Testis (tissue), 3 donors: ENCODE data around the gene HOXD13. TPM values are rescaled to one million over a fixed set of nuclear protein-coding genes. Genes with fewer than 3 reads are reported as not detected.

Experiments
- DNase-seq: peaks from one replicate; pipeline ENCODE4 v3.0.0-alpha.2; 2019
- H3K27ac ChIP-seq, 2 donors: fragments of 200-600 bp; sonication (generic); one replicate each; pipeline ENCODE4 v1.5.1; 2019
- H3K27me3 ChIP-seq: fragments of 200-600 bp; sonication (generic); one replicate; pipeline ENCODE4 v1.5.1; 2019
- H3K36me3 ChIP-seq: fragments of 200-600 bp; sonication (generic); one replicate; pipeline ENCODE4 v1.5.1; 2017; ENCODE audit warnings: low read depth; ENCODE audit errors: missing control alignments
- H3K4me1 ChIP-seq: fragments of 200-600 bp; sonication (generic); one replicate; pipeline ENCODE4 v1.5.1; 2019
- H3K4me3 ChIP-seq, 2 donors: fragments of 200-600 bp; sonication (generic); one replicate each; pipeline ENCODE4 v1.5.1; 2017 to 2019
- H3K9me3 ChIP-seq: fragments of 200-600 bp; sonication (generic); one replicate; pipeline ENCODE4 v1.5.1; 2017
- POLR2A ChIP-seq: fragments of 450-650 bp; IDR thresholded peaks from one replicate; pipeline ENCODE4 v1.6.1; 2017; ENCODE audit warnings: antibody characterized with exemption, mild to moderate bottlenecking, moderate library complexity
- WGBS, 2 donors: methylation state at CpG; one replicate each; pipeline ENCODE4 v1.1.5; 2018; 5-methylcytosine and 5-hydroxymethylcytosine counted together
- intact Hi-C: fragments of 100-400 bp; cut with DNase I; formaldehyde crosslinking; loops from one replicate; pipeline ENCODE4 v1.15.1; 2023; ENCODE audit warnings: low total_unique reads
- polyA plus RNA-seq: library from polyadenylated mRNA; stranded (reverse); fragments of 350-450 nt; fragmentation: Illumina TruSeq; extraction: RNeasy Lipid Tissue Mini Kit (QIAGEN cat#74804); gene quantifications from one replicate; pipeline ENCODE4 v1.2.3, GENCODE V29; 2014; ENCODE audit warnings: low read depth, low replicate concordance; ENCODE audit not compliant: insufficient read depth
- total RNA-seq, 2 donors: library from RNA; depleted of rRNA; stranded (reverse); fragments of >200 nt; gene quantifications; one replicate each; pipeline ENCODE4 v1.2.3, GENCODE V29; 2016
- TF ChIP-seq, protein P1 (sequence below), 3 experiments: fragments of 450-650 bp in 2 of 3; fragments of 200-600 bp in 1 of 3; sonication (generic) in 1 of 3; IDR thresholded peaks; one replicate each; pipeline ENCODE4 v1.5.1; 2016 to 2019; ENCODE audit warnings: antibody characterized with exemption in 3 of 3, mild to moderate bottlenecking in 2 of 3, moderate library complexity in 1 of 3

The HOXD13 gene
- total and polyA plus RNA-seq, 3 donors from 2014 or later, result 0.31 to 0.36 TPM; not detected in 1

DNA sequence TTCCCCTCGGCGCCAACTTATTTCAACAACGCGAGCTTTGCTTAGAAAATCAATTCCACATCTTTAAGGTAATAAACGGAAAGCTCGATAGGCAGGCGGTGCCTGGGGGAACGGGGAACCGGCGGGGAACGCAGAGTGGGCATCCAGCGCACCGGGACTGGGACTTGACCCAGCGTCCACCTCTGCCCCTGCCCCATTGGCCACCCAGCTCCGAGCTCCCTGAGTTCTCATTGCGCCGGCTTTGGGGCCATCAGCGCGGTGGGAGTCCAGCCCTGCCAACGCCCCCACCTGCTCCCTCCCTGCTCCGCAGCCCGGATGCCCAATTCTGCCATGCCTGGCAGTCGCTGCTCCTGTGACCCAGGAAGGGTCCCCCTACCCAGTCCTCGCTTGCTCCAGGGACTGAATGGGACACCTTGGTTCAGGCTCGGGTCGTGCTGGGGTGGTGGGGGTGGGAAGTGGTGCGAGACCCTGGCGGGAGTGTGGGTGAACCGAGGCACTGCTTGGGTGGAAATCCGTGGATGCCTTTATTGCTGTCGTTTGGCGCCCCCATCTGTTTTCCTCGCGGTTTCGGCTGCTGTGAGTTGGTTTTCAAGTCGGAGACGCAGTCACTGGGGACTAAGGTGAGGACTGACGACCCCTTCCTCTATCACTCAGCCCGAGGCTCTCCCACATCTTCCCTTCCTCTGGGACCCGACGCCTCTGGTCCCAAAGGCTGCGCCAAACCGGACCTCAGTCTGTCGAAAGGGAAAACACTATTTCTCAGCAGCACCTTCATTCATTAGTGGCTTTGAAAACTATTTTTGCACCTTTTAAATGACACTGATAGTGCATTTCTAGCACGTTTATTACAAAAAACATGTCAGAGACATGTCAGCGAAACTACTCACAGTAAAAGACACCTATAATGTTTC, 6.4 kb upstream of the HOXD13 start:
- Histone ChIP-seq H3K4me1 (peaks cover 11% of the 10 kb centered on the region), H3K27ac (no peak overlapping the region), H3K27me3 (no peaks in the 10 kb centered on the region), H3K4me3 (no peak overlapping the region), H3K36me3 (no peaks in the 10 kb centered on the region), H3K9me3 (no peaks in the 10 kb centered on the region)
- intact Hi-C loops, result loop anchor here (10.0 kb wide), 1 partner anchor 401 kb away; no protein-coding TSS in a partner anchor
- DNase-seq, result peak; percentile 78
- 5% methylated on average over 21 to 44 of the region's 46 CpGs for WGBS, 2 donors
- TF ChIP-seq POLR2A, result no peak
- TF ChIP-seq, protein P1, sequence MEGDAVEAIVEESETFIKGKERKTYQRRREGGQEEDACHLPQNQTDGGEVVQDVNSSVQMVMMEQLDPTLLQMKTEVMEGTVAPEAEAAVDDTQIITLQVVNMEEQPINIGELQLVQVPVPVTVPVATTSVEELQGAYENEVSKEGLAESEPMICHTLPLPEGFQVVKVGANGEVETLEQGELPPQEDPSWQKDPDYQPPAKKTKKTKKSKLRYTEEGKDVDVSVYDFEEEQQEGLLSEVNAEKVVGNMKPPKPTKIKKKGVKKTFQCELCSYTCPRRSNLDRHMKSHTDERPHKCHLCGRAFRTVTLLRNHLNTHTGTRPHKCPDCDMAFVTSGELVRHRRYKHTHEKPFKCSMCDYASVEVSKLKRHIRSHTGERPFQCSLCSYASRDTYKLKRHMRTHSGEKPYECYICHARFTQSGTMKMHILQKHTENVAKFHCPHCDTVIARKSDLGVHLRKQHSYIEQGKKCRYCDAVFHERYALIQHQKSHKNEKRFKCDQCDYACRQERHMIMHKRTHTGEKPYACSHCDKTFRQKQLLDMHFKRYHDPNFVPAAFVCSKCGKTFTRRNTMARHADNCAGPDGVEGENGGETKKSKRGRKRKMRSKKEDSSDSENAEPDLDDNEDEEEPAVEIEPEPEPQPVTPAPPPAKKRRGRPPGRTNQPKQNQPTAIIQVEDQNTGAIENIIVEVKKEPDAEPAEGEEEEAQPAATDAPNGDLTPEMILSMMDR (IDR thresholded peaks at IDR 0.05), result no peak

DNA sequence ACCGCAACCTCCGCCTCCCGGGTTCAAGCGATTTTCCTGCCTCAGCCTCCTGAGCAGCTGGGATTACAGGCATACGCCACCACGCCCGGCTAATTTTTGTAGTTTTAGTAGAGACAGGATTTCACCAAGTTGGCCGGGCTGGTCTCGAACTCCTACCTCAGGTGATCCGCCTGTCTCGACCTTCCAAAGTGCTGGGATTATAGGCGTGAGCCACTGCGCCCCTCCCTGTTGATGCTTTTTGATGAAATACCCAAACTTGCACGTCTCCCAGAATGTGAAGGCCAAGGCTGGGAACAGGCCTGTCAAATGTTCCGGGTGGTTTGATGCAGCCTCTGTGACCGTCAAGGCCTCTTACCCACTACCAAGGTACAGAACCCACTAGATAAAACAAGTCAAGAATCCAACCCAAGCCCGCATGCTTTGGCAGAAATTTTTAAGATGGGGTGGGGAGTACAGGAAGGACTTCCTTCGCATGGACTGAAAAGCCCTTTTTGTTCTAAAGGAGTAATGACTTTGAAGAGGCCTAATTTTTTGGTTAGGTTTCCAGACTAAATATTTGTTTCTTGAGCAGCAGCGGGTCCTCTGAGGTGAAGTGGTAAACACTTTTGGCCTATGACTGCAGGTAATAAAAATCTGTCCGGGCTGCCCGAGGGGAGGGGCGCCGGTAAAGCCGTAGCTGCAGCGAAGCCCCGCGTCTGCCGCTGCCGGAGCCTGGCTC, 5.0 kb upstream of the HOXD13 start:
- Histone ChIP-seq H3K36me3 (no peaks in the 10 kb centered on the region), H3K4me3 (no peak overlapping the region), H3K27ac (no peak overlapping the region), H3K27me3 (no peaks in the 10 kb centered on the region), H3K9me3 (no peaks in the 10 kb centered on the region), H3K4me1 (peaks cover 11% of the 10 kb centered on the region)
- WGBS, 2 donors, result 41 to 44% methylated on average over 26 to 29 of the region's 29 CpGs
- DNase-seq, result no peak
- intact Hi-C loops, result loop anchor here (10.0 kb wide), 1 partner anchor 403 kb away; no protein-coding TSS in a partner anchor
- TF ChIP-seq POLR2A, result no peak
- TF ChIP-seq, protein P1 (IDR thresholded peaks at IDR 0.05), result no peak

DNA sequence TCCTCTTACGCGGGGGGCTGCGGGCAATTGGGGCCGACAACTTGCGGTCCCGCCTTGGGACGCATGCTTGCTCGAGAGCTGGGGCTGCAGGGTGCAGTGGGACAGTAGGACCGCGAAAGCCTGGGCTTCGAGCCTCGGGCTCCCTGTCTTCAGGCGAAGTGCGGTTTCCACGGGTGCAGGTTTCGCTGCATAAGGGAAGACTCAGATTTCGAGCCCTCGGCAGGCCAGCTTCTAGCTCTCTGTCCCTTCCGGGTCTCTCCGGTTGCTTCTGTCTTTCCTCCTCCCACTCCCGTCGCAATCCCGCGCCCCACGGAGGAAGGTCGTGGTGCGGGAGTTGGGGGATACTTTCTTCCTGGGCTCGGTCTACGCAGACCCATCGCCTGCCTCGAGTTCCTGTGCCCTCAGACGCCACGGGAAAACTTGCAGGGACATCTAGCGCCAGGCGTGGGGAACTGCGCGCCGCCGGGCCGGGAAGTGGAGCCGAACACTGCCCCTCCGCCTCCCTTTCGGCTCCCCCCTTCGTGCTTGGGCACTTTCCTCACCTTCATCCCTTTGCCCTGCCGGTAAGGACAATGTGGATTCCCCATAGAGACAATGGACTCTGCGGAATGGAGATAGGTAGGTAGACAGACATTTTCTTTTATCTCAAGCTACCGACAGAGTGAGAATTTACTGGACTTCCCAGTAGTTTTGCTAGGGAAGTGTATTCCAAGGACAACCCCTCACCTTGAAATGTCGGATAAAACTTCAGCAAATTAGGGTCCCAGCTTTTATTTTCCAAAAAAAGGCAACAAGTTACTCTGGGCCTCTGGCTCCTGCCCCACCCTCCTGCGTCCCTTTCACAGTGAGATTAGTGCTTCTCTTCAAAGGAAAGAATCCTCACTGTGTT, 4.2 kb upstream of the HOXD13 start:
- intact Hi-C loops, result loop anchor here (10.0 kb wide), 1 partner anchor 403 kb away; no protein-coding TSS in a partner anchor
- no peaks in the 10 kb centered on the region for H3K27me3 ChIP-seq
- no peaks in the 10 kb centered on the region for H3K9me3 ChIP-seq
- peak; percentile 75 for DNase-seq
- TF ChIP-seq POLR2A, result no peak
- TF ChIP-seq, protein P1 (IDR thresholded peaks at IDR 0.05), result peak; percentile 24 to 81 (median 61)
- H3K4me3 ChIP-seq, result no peak overlapping the region
- H3K36me3 ChIP-seq, result no peaks in the 10 kb centered on the region
- 7 to 16% methylated on average over 26 to 49 of the region's 49 CpGs for WGBS, 2 donors
- H3K27ac ChIP-seq, result no peak overlapping the region
- peaks cover 11% of the 10 kb centered on the region for H3K4me1 ChIP-seq

DNA sequence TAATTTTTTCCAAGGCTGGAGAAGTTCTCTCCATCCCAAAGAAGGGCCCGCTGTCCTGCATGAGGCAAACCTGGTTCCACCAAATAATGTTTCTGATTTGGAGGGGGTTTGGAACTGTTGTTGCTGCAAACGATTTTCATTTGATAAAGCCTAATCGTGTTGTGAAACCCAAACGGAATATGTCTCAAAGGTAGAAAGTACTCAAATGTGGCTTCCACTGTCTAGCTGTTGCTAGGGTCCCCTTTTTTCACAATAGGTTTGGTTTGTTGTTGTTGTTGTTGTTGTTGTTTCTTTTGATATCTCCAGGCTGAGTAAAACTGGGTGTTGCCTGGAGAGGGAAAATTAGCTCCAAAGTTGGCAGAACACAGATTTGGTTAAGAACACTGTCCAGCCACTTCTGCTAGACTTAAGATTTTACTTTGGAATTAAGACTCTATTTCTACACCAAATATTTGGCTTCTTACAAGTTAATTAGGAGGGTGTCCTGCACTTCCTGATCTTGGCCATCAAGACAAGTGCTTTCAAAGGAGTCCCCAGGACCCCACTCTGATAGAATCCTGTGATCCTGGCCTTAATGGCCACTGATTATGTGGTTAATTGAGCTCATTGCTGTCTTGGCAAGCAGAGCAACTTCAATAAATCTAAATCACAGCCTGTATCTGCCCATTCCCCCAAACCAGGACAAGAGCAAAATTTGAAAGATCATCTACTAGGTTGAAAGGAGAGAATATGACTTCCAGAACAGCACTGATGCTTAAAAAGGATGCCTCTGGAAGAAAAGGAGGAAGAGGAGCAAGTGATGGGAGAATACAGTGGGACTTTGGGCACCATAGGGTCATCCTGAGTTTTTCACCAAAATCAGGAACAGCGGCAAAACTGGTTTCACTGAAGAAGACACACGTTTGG, 3.3 kb upstream of the HOXD13 start:
- no peaks in the 10 kb centered on the region for H3K27me3 ChIP-seq
- TF ChIP-seq POLR2A, result no peak
- TF ChIP-seq, protein P1 (IDR thresholded peaks at IDR 0.05), result no peak
- no peaks in the 10 kb centered on the region for H3K9me3 ChIP-seq
- H3K36me3 ChIP-seq, result no peaks in the 10 kb centered on the region
- no peak overlapping the region for H3K27ac ChIP-seq
- H3K4me3 ChIP-seq, result no peak overlapping the region
- no peak for DNase-seq
- intact Hi-C loops, result loop anchor here (10.0 kb wide), 1 partner anchor 404 kb away; no protein-coding TSS in a partner anchor
- 18 to 23% methylated on average over 6 of the region's 6 CpGs for WGBS, 2 donors
- peaks cover 11% of the 10 kb centered on the region for H3K4me1 ChIP-seq
